Dermis blood vessel endothelial cell (primary cell): ENCODE results near the gene PITX1. TPM values are rescaled to one million over a fixed set of nuclear protein-coding genes. Genes with fewer than 3 reads are reported as not detected.
"Not testable (repeated sequence)": the region's sequence is repeated elsewhere in the genome, so short reads cannot be mapped to it uniquely, and the experiment has no call there.

Source experiments
- DNase-seq: peaks from one replicate; pipeline ENCODE4 v3.0.0; 2010
- total RNA-seq: library from RNA; depleted of rRNA; stranded (reverse); fragments of >200 nt; gene quantifications from 2 replicates; pipeline ENCODE4 v1.2.3, GENCODE V29; 2014

Gene PITX1
- total RNA-seq, 1 donor from 2014 or later: 0.51 TPM

DNA sequence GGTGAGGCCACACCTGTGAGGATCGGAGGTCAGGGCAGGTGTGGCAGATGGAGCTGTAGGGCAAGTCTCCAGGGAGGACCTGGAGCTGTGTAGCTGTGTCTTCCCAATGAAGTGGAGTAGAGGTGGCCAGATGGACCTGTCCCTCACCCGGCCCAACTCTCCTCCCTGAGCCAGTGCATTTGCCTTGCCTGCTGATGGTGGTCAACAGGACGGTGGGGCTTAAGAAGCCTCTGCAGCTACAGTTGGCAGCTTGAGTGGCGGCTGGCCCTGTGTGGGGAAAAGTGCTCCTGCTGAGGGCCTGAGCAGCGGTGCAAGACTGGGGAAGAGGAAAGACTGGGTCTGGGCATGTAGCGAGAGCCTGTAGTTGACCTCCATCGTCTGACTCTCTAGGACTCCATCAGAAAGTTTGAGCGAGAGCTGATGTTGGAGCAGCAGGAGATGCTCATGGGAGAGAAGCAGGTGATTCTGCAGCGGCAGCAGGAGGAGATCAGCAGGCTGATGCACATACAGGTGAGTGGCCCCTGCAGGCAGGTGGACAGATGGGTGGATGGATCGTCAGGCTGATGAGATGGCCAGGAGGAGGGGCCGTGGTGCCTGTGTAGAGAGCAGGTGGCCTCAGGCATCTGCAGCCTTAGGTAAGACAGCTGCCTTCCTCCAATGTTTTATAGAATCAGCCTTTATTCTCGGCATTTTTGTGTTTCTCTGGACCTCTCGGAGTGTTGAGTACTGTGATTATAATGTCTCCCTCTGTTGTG is 24.9 kb downstream of the PITX1 start:
- DNase-seq: no peak

DNA sequence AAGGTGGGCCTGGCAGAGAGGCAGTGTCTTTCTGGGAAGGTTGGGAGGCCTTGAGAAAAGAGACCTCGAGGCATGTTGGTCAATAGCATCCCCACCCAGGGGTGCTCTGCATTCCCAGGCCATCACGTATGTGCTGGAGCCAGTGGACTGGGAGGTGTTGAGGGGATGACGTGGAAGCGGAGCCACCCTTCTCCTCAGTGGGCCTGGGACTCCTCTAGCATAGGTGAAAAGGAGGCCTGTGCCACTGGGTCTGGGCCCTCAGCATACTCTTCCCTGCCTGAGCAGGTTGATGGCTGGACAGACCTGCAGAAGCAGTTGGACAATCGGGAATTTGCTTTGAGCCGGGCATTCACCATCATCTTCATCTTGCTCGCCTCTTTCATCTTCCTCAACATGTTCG is 25.5 kb downstream of the PITX1 start:
- DNase-seq: no peak

DNA sequence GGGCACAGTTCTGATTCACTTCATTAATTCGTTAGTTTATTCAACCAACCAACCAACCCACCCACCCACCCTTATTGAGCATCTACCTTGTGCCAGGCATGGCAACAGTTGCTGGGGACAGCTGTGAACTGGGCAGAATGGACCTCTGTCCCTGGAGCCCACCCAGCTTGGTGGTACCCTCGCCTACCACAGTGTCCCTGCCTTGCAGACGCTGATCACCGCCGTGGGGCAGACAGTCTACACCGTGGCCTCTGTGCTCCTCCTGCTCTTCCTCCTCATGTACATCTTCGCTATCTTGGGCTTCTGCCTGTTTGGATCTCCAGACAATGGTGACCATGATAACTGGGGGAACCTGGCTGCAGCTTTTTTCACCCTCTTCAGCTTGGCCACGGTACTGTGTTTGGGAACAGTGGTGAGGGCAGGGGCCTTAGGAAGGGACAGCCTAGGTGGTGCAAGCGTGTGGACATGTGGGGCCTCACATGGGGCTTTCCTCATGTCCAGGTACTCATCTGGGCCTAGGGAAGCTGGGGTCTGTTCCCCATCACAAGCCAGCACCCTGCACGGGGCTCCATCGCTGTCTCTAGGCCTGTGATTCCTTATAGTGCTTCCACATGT is 26.2 kb downstream of the PITX1 start:
- DNase-seq: no peak

DNA sequence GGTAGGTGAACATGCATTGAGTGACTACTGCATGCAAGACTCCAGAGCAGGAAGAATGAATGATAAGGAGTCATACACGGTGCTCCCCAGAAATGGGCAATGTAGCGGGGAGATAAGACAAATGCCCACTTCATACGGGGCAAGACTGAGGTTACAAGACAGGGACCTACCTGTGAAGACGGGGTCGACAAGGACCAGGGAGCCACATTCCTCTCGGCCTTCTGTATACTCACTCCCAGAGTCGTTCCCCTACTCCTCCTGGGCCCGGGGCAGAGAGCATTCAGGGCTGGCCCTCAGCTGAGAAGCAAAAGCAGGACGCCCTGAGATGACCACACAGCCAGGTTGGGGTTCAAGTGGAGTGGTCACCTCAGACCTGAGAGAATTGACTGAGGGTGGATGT is 26.7 kb downstream of the PITX1 start:
- no peak for DNase-seq

DNA sequence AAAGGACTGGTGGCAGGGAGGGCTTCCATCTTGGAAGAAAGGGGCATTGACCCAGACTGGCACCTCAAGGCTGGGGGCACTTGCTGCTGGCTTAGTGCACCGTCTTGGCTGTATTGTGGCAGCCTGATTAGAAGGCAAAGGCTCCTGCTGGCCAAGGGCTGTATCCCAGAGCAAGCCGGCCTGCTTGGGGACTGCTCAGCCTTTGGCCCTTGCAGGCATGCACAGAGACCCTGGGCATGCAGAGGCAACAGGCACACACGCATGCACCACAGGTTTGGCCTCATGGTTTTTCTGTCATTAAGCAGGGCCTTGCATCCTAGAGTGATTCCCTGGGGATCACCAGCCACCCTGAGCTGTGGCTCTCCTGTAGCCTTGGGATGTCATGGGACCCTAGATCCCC is 29.0 kb downstream of the PITX1 start:
- DNase-seq: no peak

DNA sequence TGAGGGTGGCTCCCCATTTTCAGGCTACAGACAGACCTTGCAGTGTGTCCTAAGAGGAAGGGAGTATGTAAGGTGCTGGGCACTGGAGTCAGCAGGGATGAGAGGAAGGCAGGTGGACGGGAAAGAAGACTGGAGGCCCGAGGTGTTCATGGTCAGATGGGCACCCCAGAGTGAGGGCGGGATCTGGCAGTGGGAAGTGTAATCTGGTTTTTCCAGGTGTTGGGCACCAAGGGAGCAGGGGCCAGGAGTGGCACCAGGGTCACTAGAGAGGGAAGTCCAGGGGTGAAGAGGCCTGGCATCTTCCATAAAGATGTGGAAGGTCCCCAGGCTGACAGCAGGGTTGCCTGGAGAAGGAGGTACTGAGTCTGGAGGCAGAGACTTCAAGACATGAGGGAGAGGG is 29.7 kb downstream of the PITX1 start:
- DNase-seq: no peak

DNA sequence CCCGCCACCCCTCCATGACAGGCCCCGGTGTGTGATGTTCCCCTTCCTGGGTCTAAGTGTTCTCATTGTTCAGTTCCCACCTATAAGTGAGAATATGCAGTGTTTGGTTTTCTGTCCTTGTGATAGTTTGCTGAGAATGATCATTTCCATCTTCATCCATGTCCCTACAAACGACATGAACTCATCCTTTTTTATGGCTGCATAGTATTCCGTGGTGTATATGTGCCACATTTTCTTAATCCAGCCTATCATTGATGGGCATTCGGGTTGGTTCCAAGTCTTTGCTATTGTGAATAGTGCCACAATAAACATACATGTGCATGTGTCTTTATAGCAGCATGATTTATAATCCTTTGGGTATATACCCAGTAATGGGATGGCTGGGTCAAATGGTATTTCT is 36.0 kb downstream of the PITX1 start:
- not testable (repeated sequence) for DNase-seq

DNA sequence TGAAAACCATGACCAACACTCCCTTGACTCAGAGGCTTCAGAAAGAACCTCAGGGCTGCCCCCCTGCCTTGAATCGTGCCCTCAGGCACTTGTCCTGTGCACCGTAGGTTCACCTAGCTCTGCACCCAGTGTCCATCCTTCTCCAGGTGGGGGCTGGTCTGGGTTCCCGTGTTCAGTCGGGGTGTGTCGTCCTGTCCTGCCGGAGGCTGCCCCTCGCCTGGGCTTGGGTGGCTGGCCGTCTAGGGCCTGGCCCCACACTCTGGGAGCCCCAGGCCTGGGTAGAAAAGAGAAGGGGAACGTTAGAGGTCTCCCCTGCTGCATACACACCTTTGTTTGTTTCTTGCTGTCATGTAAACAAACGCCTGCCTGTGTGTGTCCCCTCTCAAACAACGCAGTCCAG is 37.0 kb downstream of the PITX1 start:
- DNase-seq: no peak

DNA sequence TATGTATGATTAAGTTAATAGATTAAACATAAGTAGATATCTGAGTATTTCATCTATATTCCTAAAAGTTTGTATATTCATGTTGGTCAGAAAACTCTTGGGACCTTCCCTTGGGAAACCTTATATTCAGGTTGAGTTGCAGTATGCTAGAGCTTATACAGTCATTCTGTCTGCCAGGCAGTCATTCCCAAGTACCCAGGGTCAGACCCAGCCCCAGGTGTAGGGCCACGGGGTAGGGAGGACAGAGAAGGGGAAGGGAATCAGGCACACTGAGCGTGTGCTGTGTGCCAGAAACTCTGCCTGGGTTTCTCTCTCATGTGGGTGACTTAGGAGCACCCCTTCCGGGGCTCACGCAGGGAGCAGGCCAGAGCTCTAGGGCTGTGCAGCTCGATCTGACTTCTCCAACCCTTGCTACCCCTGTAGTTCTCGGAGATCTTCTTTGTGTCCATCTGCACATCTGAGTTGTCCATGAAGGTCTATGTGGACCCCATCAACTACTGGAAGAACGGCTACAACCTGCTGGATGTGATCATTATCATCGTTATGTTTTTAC is 38.1 kb downstream of the PITX1 start:
- DNase-seq: no peak

DNA sequence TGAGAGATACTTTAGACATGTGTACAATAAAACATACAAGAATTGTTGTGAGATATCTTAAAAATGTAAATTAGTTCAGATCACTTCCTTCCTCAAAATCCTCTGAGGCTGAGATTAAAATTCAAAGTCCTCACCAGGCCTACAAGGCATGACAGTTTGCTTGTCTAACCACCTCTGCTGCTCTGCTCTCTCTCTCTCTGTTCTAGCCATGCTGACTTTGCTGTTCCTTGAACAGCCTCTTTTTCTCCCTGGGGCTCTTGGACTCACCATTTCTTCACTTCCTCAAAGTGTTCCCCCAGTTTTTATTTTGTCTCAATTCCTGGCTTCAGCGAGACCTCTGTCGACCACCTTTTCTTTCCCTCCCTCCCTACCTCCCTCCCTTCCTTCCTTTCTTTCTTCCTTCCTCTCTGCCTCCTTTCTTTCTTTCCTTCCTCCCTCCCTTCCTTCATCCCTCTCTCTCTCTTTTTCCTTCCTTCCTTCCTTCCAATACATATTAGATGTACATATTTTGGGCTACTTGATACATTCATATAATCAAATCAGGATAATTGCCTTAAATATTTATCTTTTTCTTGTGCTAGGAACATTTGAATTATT is 39.4 kb downstream of the PITX1 start:
- DNase-seq: no peak

DNA sequence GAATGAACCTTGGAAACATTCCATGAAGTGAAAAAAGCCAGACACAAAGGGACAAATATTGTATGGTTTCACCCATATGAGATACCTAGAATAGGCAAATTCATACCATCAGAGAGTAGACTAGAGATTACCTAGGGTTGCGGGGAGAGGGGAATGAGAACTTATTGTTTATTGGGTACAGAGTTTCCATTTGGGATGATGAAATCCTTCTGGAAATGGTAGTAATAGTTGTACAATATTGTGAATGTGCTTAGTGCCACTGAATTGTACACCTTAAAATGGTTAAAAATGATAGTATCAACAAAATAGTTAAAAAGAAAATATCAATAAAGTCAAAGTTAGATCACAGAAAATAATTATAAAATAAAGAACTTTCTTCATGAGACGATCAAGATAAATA is 40.9 kb downstream of the PITX1 start:
- DNase-seq: no peak

DNA sequence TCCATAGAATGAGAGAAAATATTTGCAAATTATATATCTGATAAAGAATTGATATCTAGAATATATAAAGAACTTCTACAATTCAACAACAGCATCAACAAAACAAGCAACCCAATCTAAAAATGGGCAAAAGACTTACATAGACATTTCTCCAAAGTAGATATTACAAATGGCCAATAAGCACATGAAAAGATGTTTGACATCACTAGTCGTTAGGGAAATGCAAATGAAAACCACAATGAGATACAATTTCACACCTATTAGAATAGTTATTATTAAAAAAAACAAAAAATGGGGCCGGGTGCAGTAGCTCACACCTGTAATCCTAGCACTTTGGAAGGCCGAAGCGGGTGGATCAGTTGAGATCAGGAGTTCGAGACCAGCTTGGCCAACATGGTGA is 41.9 kb downstream of the PITX1 start:
- DNase-seq: no peak

DNA sequence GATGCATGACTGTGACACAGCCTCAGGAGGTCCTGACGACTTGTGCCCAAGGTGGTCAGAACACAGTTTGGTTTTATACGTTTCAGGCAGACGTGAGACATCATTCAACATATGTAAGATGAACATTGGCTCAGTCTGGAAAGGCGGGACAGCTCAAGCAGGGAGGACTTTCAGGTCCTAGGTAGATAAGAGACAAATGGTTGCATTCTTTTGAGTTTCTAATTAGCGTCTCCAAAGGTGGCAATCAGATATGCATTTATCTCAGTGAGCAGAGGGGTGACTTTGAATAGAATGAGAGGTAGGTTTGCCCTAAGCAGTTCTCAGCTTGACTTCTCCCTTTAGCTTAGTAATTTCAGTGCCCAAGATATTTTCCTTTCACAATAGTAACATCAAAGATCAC is 43.8 kb downstream of the PITX1 start:
- not testable (repeated sequence) for DNase-seq

DNA sequence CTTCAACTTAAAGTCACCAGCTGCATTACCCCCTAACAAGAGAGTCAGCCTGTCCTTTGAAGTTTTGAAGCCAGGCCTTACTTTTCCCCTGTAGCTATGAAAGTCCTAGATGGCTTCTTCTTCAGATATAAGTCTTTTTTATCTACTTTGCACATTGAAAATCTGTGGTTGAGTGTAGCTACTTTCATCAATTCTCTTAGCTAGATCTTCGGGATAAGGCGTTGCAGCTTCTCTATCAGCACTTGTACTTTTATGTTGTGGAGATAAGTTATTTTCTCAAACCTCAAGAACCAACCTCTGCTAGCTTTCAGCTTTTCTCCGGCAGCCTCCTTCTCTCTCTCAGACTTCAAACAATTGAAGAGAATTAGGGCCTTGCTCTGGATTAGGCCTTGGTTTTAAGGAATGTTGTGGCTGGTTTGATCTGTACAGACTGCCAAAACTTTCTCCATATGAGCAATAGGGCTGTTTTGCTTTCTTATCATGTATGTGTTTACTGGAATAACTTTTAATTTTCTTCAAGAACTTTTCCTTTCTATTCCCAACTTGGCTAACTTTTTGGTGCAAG is 44.7 kb downstream of the PITX1 start:
- DNase-seq: no peak

DNA sequence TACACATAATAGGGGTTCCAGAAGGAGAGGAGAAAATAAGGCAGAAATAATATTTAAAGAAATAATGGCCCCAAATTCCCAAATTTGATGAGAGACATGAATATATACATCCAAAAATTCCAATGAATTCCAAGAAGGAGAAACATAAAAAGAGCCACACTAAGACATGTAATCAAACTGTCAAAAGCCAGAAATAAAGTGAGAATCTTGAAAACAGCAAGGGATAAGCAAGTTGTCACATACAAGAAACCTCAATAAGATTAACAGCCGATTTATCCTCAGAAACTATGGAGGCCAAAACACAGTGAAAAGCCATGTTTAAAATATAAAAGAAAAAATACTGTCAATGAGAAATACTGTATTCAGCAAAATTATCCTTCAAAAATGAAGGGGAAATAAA is 51.8 kb downstream of the PITX1 start:
- no peak for DNase-seq

DNA sequence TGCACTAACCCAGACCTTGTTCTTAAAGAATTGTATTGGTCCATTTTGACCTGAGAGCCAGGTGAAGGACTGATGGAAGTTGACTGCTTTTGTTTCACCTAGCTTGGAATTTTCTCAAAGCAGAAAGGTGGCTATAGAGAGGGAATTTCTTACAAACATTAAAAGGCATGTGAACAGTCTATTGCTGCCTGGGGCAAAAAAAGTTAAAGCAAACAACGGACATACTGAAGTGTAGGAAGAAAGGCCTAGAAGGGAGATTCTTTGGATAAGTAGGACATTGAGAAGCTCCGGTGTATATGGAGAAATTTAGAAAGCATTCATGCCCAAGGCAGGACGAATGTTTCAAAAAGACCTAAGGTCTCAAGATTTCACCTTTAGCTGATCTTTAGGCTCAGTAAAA is 54.6 kb downstream of the PITX1 start:
- no peak for DNase-seq

Other genes starting within 250 kb of the PITX1 start
- 52.2 and 76.2 TPM in 2 replicates for gene C5orf24, start 188.3 kb downstream of the PITX1 start, total RNA-seq
- 84.0 and 107 TPM in 2 replicates for gene TXNDC15, start 159.9 kb downstream of the PITX1 start, total RNA-seq
- 4.8 and 8.6 TPM in 2 replicates for gene PCBD2, start 129.1 kb downstream of the PITX1 start, total RNA-seq
- 0.34 TPM in 1 of 2 replicates, not detected in the other for gene CATSPER3, start 66.3 kb downstream of the PITX1 start, total RNA-seq